ENCODE data around the gene SRGAP1. TPM values are rescaled to one million over a fixed set of nuclear protein-coding genes. Genes with fewer than 3 reads are reported as not detected.

SRGAP1 gene
- polyA plus RNA-seq, 1 experiment, result 24.9 TPM

- ChIA-PET POLR2A (no interaction called here), CTCF (no interaction called here)
- TF ChIP-seq CTCF (IDR thresholded peaks at IDR 0.05; ENCODE audit: low read depth, low read length), result no peak
- no peak for DNase-seq (ENCODE audit: low read depth, low spot score)
- Histone ChIP-seq H3K27ac (ENCODE audit: low read depth, low read length) (no peak overlapping the region), H3K27me3 (ENCODE audit: control insufficient read depth, insufficient read depth, low read length) (no peaks in the 10 kb centered on the region), H3K9me3 (ENCODE audit: control insufficient read depth, insufficient read depth, low read length) (no peaks in the 10 kb centered on the region), H3K4me3 (ENCODE audit: low read depth, low read length) (no peak overlapping the region)
Measured at GRCh38 chr12:63906876-63907275, 62.4 kb downstream of the SRGAP1 start.

- no peak for TF ChIP-seq CTCF (IDR thresholded peaks at IDR 0.05; ENCODE audit: low read depth, low read length)
- CTCF ChIA-PET, result no interaction called here
- H3K27me3 ChIP-seq (ENCODE audit: control insufficient read depth, insufficient read depth, low read length), result no peaks in the 10 kb centered on the region
- POLR2A ChIA-PET, result no interaction called here
- H3K27ac ChIP-seq (ENCODE audit: low read depth, low read length), result no peak overlapping the region
- DNase-seq (ENCODE audit: low read depth, low spot score), result no peak
- H3K4me3 ChIP-seq (ENCODE audit: low read depth, low read length), result no peak overlapping the region
- H3K9me3 ChIP-seq (ENCODE audit: control insufficient read depth, insufficient read depth, low read length), result no peaks in the 10 kb centered on the region
Measured at GRCh38 chr12:63907561-63907960, 63.1 kb downstream of the SRGAP1 start.

GRCh38 chr12:63909746-63910145 is 65.2 kb downstream of the SRGAP1 start:
- Histone ChIP-seq H3K27ac (ENCODE audit: low read depth, low read length) (no peak overlapping the region), H3K9me3 (ENCODE audit: control insufficient read depth, insufficient read depth, low read length) (no peaks in the 10 kb centered on the region), H3K27me3 (ENCODE audit: control insufficient read depth, insufficient read depth, low read length) (no peaks in the 10 kb centered on the region), H3K4me3 (ENCODE audit: low read depth, low read length) (no peak overlapping the region)
- POLR2A ChIA-PET, result no interaction called here
- no peak for TF ChIP-seq CTCF (IDR thresholded peaks at IDR 0.05; ENCODE audit: low read depth, low read length)
- DNase-seq (ENCODE audit: low read depth, low spot score), result no peak
- CTCF ChIA-PET, result no interaction called here

GRCh38 chr12:63911341-63911740 is 66.8 kb downstream of the SRGAP1 start:
- no peak for TF ChIP-seq CTCF (IDR thresholded peaks at IDR 0.05; ENCODE audit: low read depth, low read length)
- Histone ChIP-seq H3K27me3 (ENCODE audit: control insufficient read depth, insufficient read depth, low read length) (no peaks in the 10 kb centered on the region), H3K27ac (ENCODE audit: low read depth, low read length) (no peak overlapping the region), H3K9me3 (ENCODE audit: control insufficient read depth, insufficient read depth, low read length) (no peaks in the 10 kb centered on the region), H3K4me3 (ENCODE audit: low read depth, low read length) (no peak overlapping the region)
- CTCF ChIA-PET, result no interaction called here
- POLR2A ChIA-PET, result no interaction called here
- no peak for DNase-seq (ENCODE audit: low read depth, low spot score)

- TF ChIP-seq CTCF (IDR thresholded peaks at IDR 0.05; ENCODE audit: low read depth, low read length), result no peak
- no peaks in the 10 kb centered on the region for H3K27me3 ChIP-seq (ENCODE audit: control insufficient read depth, insufficient read depth, low read length)
- POLR2A ChIA-PET, result interaction anchor here (0.6 kb wide), 1 partner anchor 12 kb away, joined by 6 read pairs; no protein-coding TSS in a partner anchor
- H3K9me3 ChIP-seq (ENCODE audit: control insufficient read depth, insufficient read depth, low read length), result no peaks in the 10 kb centered on the region
- H3K4me3 ChIP-seq (ENCODE audit: low read depth, low read length), result no peak overlapping the region
- CTCF ChIA-PET, result no interaction called here
- no peak for DNase-seq (ENCODE audit: low read depth, low spot score)
- H3K27ac ChIP-seq (ENCODE audit: low read depth, low read length), result no peak overlapping the region
Measured at GRCh38 chr12:63912651-63913050, 68.2 kb downstream of the SRGAP1 start.

Data from AG04450 (cell line).